ENCODE results near the gene ACAD11.

The ACAD11 gene

DNA sequence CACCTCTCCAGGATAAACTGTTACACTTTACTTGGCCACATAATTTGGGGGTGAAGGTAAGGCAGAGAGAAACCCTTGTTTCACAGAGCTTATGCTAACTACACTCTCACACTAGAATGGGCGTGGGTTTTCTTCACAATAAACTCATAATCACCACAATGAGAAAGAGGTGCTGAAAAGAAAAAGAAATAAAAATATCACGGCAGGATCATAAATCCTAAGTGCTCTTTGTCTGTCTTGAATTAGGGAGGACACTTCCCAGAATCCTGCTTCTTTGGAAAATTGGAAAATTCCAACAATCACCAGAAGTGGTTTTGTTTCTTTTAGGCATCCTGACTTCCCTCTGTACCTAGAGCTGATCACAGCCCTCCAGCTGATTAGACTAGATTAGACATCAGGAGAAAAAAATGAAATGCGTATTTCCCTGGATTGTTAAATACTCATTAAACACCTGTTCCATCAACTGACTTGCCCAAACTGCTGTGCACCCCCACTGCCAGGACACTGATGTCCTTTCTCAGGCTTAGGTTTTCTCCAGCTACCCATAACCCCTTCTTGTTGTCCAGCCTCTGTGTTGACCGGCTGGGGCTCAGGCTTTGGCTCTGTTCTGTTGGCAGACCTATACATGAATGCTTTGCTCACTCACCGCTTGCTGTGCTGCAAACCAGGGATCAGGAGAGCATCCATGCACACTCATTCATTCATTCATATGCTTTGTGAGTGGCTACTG, 104.1 kb downstream of the ACAD11 start:
- Histone ChIP-seq H3K36me3 (ENCODE audit: control insufficient read depth, insufficient read depth, low read length) (no peaks in the 10 kb centered on the region), H3K9ac (no peak overlapping the region), H2AFZ (no peak overlapping the region), H3K79me2 (no peaks in the 10 kb centered on the region), H3K27me3 (ENCODE audit: control insufficient read depth, insufficient read depth, low read length) (no peaks in the 10 kb centered on the region), H3K27ac (no peak overlapping the region), H3K4me3 (ENCODE audit: low read depth, low read length) (no peak overlapping the region), H3K4me1 (peaks cover 4% of the 10 kb centered on the region), H3K4me2 (ENCODE audit: low read length) (no peak overlapping the region), H3K9me3 (ENCODE audit: control insufficient read depth, low read length) (no peaks in the 10 kb centered on the region)
- TF ChIP-seq, protein P1, sequence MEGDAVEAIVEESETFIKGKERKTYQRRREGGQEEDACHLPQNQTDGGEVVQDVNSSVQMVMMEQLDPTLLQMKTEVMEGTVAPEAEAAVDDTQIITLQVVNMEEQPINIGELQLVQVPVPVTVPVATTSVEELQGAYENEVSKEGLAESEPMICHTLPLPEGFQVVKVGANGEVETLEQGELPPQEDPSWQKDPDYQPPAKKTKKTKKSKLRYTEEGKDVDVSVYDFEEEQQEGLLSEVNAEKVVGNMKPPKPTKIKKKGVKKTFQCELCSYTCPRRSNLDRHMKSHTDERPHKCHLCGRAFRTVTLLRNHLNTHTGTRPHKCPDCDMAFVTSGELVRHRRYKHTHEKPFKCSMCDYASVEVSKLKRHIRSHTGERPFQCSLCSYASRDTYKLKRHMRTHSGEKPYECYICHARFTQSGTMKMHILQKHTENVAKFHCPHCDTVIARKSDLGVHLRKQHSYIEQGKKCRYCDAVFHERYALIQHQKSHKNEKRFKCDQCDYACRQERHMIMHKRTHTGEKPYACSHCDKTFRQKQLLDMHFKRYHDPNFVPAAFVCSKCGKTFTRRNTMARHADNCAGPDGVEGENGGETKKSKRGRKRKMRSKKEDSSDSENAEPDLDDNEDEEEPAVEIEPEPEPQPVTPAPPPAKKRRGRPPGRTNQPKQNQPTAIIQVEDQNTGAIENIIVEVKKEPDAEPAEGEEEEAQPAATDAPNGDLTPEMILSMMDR (IDR thresholded peaks at IDR 0.05): no peak

GRCh38 chr3:132554437-132554836, 105.2 kb downstream of the ACAD11 start:
- Histone ChIP-seq H3K36me3 (ENCODE audit: control insufficient read depth, insufficient read depth, low read length) (no peaks in the 10 kb centered on the region), H3K9ac (no peak overlapping the region), H3K4me3 (ENCODE audit: low read depth, low read length) (no peak overlapping the region), H3K4me1 (peaks cover 5% of the 10 kb centered on the region), H3K27ac (no peak overlapping the region), H3K4me2 (ENCODE audit: low read length) (no peak overlapping the region), H3K9me3 (ENCODE audit: control insufficient read depth, low read length) (no peaks in the 10 kb centered on the region), H3K79me2 (no peaks in the 10 kb centered on the region), H3K27me3 (ENCODE audit: control insufficient read depth, insufficient read depth, low read length) (no peaks in the 10 kb centered on the region), H2AFZ (no peak overlapping the region)
- TF ChIP-seq, protein P1 (IDR thresholded peaks at IDR 0.05): no peak

DNA sequence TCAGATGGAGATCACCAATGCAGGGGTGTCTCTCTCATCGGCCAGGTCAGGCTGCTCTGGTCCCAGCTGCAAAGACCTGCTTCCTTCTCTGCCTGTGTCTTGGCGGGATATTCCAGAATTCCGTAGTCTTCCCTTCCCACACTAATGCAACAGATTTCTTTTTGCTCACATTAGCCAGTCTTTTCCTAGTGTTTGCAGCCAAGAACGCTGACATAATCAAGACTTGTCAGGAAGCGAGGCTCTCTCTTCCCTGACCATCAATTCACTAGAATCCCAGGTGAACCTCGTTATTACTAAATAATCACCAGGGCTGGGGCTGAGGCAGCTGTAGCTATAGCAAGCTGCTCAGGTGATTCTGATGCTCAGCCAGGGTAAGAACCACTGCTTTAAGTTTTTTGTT, 105.8 kb downstream of the ACAD11 start:
- Histone ChIP-seq H3K4me1 (peaks cover 5% of the 10 kb centered on the region), H3K4me2 (ENCODE audit: low read length) (no peak overlapping the region), H3K4me3 (ENCODE audit: low read depth, low read length) (no peak overlapping the region), H2AFZ (no peak overlapping the region), H3K27ac (no peak overlapping the region), H3K9me3 (ENCODE audit: control insufficient read depth, low read length) (no peaks in the 10 kb centered on the region), H3K79me2 (no peaks in the 10 kb centered on the region), H3K36me3 (ENCODE audit: control insufficient read depth, insufficient read depth, low read length) (no peaks in the 10 kb centered on the region), H3K9ac (no peak overlapping the region), H3K27me3 (ENCODE audit: control insufficient read depth, insufficient read depth, low read length) (no peaks in the 10 kb centered on the region)
- TF ChIP-seq, protein P1 (IDR thresholded peaks at IDR 0.05): no peak

- TF ChIP-seq, protein P1 (IDR thresholded peaks at IDR 0.05): no peak
- H2AFZ ChIP-seq: no peak overlapping the region
- H3K9me3 ChIP-seq (ENCODE audit: control insufficient read depth, low read length): no peaks in the 10 kb centered on the region
- H3K79me2 ChIP-seq: no peaks in the 10 kb centered on the region
- no peaks in the 10 kb centered on the region for H3K27me3 ChIP-seq (ENCODE audit: control insufficient read depth, insufficient read depth, low read length)
- H3K27ac ChIP-seq: no peak overlapping the region
- H3K9ac ChIP-seq: no peak overlapping the region
- no peak overlapping the region for H3K4me3 ChIP-seq (ENCODE audit: low read depth, low read length)
- H3K36me3 ChIP-seq (ENCODE audit: control insufficient read depth, insufficient read depth, low read length): no peaks in the 10 kb centered on the region
- peaks cover 5% of the 10 kb centered on the region for H3K4me1 ChIP-seq
- H3K4me2 ChIP-seq (ENCODE audit: low read length): no peak overlapping the region
Observed at GRCh38 chr3:132550579-132551305, 108.9 kb downstream of the ACAD11 start.
